SU-DHL-6 (cell line): Measurements from ENCODE around the gene CADM1.

Experiments
- H2AFZ ChIP-seq: fragments of 200-600 bp; sonication (generic); 2 replicates; pipeline ENCODE4 v1.6.1; 2014; ENCODE audit warnings: low read depth, mild to moderate bottlenecking, moderate library complexity, mixed read lengths, antibody characterized with exemption, low read length; ENCODE audit not compliant: severe bottlenecking
- H3F3A ChIP-seq: fragments of 200-600 bp; shearing (Covaris generic); 2 replicates; pipeline ENCODE4 v1.6.0; 2016; ENCODE audit warnings: antibody characterized with exemption, mild to moderate bottlenecking; ENCODE audit not compliant: insufficient read depth
- H3K27ac ChIP-seq: fragments of 200-600 bp; sonication (generic); 2 replicates; pipeline ENCODE4 v1.5.1; 2016; ENCODE audit warnings: low read depth, mild to moderate bottlenecking, low read length, moderate library complexity, mixed read lengths
- H3K27me3 ChIP-seq: fragments of 200-600 bp; sonication (generic), shearing (Covaris generic); 2 replicates; pipeline ENCODE4 v1.6.0; 2014; ENCODE audit warnings: mild to moderate bottlenecking, low read length
- H3K36me3 ChIP-seq: fragments of 200-600 bp; sonication (generic); 2 replicates; pipeline ENCODE4 v1.6.1; 2014; ENCODE audit warnings: mild to moderate bottlenecking, low read length, mixed read lengths
- H3K4me2 ChIP-seq: fragments of 300-600, 200-600 bp; shearing (Covaris generic), sonication (generic); 2 replicates; pipeline ENCODE4 v1.6.0; 2014; ENCODE audit warnings: low read length, low read depth, mild to moderate bottlenecking; ENCODE audit not compliant: poor library complexity, severe bottlenecking
- H3K4me3 ChIP-seq: fragments of 200-600 bp; sonication (generic); 2 replicates; pipeline ENCODE4 v1.5.1; 2014; ENCODE audit warnings: antibody characterized with exemption, low read length, mild to moderate bottlenecking, mixed read lengths; ENCODE audit not compliant: insufficient read depth, poor library complexity, severe bottlenecking
- H3K79me2 ChIP-seq: fragments of 200-600 bp; sonication (generic); 2 replicates; pipeline ENCODE4 v1.6.1; 2014; ENCODE audit warnings: mild to moderate bottlenecking, low read length, moderate library complexity; ENCODE audit not compliant: insufficient read depth
- H3K9ac ChIP-seq: fragments of 200-600 bp; sonication (generic); 2 replicates; pipeline ENCODE4 v1.7.0; 2014; ENCODE audit warnings: mild to moderate bottlenecking, low read length
- H3K9me2 ChIP-seq: fragments of 200-600 bp; sonication (generic); replicated peaks from 2 replicates; pipeline ENCODE4 v1.6.1; 2014; ENCODE audit warnings: low read length; ENCODE audit not compliant: insufficient read depth
- H3K9me3 ChIP-seq: fragments of 200-600 bp; sonication (generic); 2 replicates; pipeline ENCODE4 v1.6.1; 2014; ENCODE audit warnings: low read length, mixed read lengths; ENCODE audit not compliant: insufficient read depth
- H4K20me1 ChIP-seq: fragments of 200-600 bp; sonication (generic); 2 replicates; pipeline ENCODE4 v1.6.1; 2014; ENCODE audit warnings: low read depth, mild to moderate bottlenecking, antibody characterized with exemption, low read length, moderate library complexity, mixed read lengths
- CTCF ChIP-seq: fragments of 200-600 bp; sonication (generic); IDR thresholded peaks from one replicate; pipeline ENCODE4 v1.5.1; 2017; ENCODE audit warnings: antibody characterized with exemption, mild to moderate bottlenecking, low read length, moderate library complexity; ENCODE audit not compliant: insufficient read depth, poor library complexity, severe bottlenecking
- EZH2phosphoT487 ChIP-seq: fragments of 200-600 bp; sonication (generic), shearing (Covaris generic); conservative IDR thresholded peaks from 2 replicates; pipeline ENCODE4 v1.6.1; 2018; ENCODE audit warnings: mild to moderate bottlenecking, antibody characterized with exemption, low read length, moderate library complexity, mixed read lengths

Gene CADM1

GRCh38 chr11:115535781-115536180, 31.6 kb upstream of the CADM1 start:
- Histone ChIP-seq H3F3A (no peaks in the 10 kb centered on the region), H3K4me3 (no peak overlapping the region)

GRCh38 chr11:115530752-115531151, 26.5 kb upstream of the CADM1 start:
- no peaks in the 10 kb centered on the region for H3K9me3 ChIP-seq
- no peaks in the 10 kb centered on the region for H3K36me3 ChIP-seq
- H3K9me2 ChIP-seq, result no peaks in the 10 kb centered on the region
- no peaks in the 10 kb centered on the region for H3K27me3 ChIP-seq
- TF ChIP-seq EZH2phosphoT487, result no peak
- no peak for TF ChIP-seq CTCF
- H3F3A ChIP-seq, result no peaks in the 10 kb centered on the region
- H3K27ac ChIP-seq, result no peak overlapping the region
- H3K79me2 ChIP-seq, result no peaks in the 10 kb centered on the region
- no peak overlapping the region for H3K4me3 ChIP-seq
- H2AFZ ChIP-seq, result no peak overlapping the region
- H4K20me1 ChIP-seq, result no peaks in the 10 kb centered on the region
- H3K4me2 ChIP-seq, result no peak overlapping the region
- H3K9ac ChIP-seq, result no peak overlapping the region

More at GRCh38 chr11:115535781-115536180, 31.6 kb upstream of the CADM1 start:
- no peaks in the 10 kb centered on the region for H3K9me2 ChIP-seq
- H3K9me3 ChIP-seq, result no peaks in the 10 kb centered on the region
- H3K9ac ChIP-seq, result no peak overlapping the region
- H3K27ac ChIP-seq, result no peak overlapping the region
- no peak overlapping the region for H3K4me2 ChIP-seq
- TF ChIP-seq EZH2phosphoT487 (no peak), CTCF (no peak)
- H3K36me3 ChIP-seq, result no peaks in the 10 kb centered on the region
- H4K20me1 ChIP-seq, result no peaks in the 10 kb centered on the region
- no peaks in the 10 kb centered on the region for H3K79me2 ChIP-seq
- H3K27me3 ChIP-seq, result no peaks in the 10 kb centered on the region
- no peak overlapping the region for H2AFZ ChIP-seq

GRCh38 chr11:115528225-115528624, 24.0 kb upstream of the CADM1 start:
- Histone ChIP-seq H3F3A (no peaks in the 10 kb centered on the region), H3K36me3 (no peaks in the 10 kb centered on the region), H3K4me3 (no peak overlapping the region), H3K4me2 (no peak overlapping the region), H2AFZ (no peak overlapping the region), H4K20me1 (no peaks in the 10 kb centered on the region), H3K27me3 (no peaks in the 10 kb centered on the region), H3K79me2 (no peaks in the 10 kb centered on the region), H3K9me3 (no peaks in the 10 kb centered on the region), H3K9ac (no peak overlapping the region), H3K9me2 (no peaks in the 10 kb centered on the region), H3K27ac (no peak overlapping the region)
- TF ChIP-seq EZH2phosphoT487, result no peak
- no peak for TF ChIP-seq CTCF
